HCT116 (cell line): Measurements from ENCODE around the gene HRC. TPM values are rescaled to one million over a fixed set of nuclear protein-coding genes. Genes with fewer than 3 reads are reported as not detected.

Experiments used
- ATAC-seq: fragments of 200-7000 bp; cut with Tn5 transposase; 2 replicates; pipeline ENCODE4 v1.9.1; 2020; ENCODE audit warnings: mild to moderate bottlenecking, moderate library complexity
- BruUV-seq: library from RNA; stranded (reverse); fragments of 400-500 nt; replicated peaks from 2 replicates; lab custom pipeline; 2021; lab: Mats Ljungman, UMichigan
- CTCF ChIA-PET: fragments of 300-600 bp; sonication (Branson Sonifier 250); formaldehyde crosslinking; loops from one replicate; lab custom pipeline; 2021; ENCODE audit warnings: antibody characterized with exemption; lab: Charles Lee
- POLR2A ChIA-PET: fragments of 300-600, 350-600 bp; sonication (Branson Sonifier 250); formaldehyde crosslinking; loops from one replicate; lab custom pipeline; 2021; ENCODE audit warnings: antibody characterized with exemption; lab: Charles Lee
- RAD21 ChIA-PET, 2 experiments: fragments of 300-600 bp; sonication (Branson Sonifier 250); formaldehyde crosslinking; loops; one replicate each; lab custom pipeline; 2023; ENCODE audit warnings: low total read pairs in 2 of 2; ENCODE audit not compliant: uncharacterized antibody in 2 of 2, unreplicated experiment in 2 of 2, low non-redundant PET in 1 of 2; lab: Charles Lee
- DNase-seq: peaks from one replicate; pipeline ENCODE4 v3.0.0-alpha.2; 2010; ENCODE audit warnings: low read depth, low spot score
- H2AFZ ChIP-seq: fragments of 200-600 bp; shearing (Covaris generic), sonication (generic); 2 replicates; pipeline ENCODE4 v1.6.1; 2017; ENCODE audit warnings: low read depth, mixed run types, mixed read lengths, antibody characterized with exemption, low read length; ENCODE audit not compliant: poor library complexity, severe bottlenecking
- H3K27ac ChIP-seq: 2 replicates; pipeline ENCODE4 v1.5.1; 2012; ENCODE audit warnings: low read depth, low read length
- H3K27me3 ChIP-seq: fragments of 200-600 bp; sonication (generic); 2 replicates; pipeline ENCODE4 v1.6.1; 2016; ENCODE audit warnings: mixed run types, low read length, mixed read lengths; ENCODE audit not compliant: insufficient read depth
- H3K36me3 ChIP-seq, 2 experiments: fragments of 200-500 bp in 1 of 2; fragments of 200-600 bp in 1 of 2; sonication (Bioruptor generic) in 1 of 2; sonication (generic) in 1 of 2; 2 replicates each; pipeline versions ENCODE4 v1.5.1 to v1.6.1; 2014 to 2016; ENCODE audit warnings: low read length in 2 of 2, inconsistent platforms in 1 of 2, mixed read lengths in 1 of 2, mixed run types in 1 of 2; ENCODE audit not compliant: insufficient read depth in 2 of 2, control insufficient read depth in 1 of 2
- H3K4me1 ChIP-seq, 2 experiments: fragments of 200-600 bp in 1 of 2; sonication (generic) in 1 of 2; 2 replicates each; pipeline versions ENCODE4 v1.5.1 to v1.6.1; 2012 to 2017; ENCODE audit warnings: low read length in 2 of 2, inconsistent platforms in 1 of 2, mild to moderate bottlenecking in 1 of 2, mixed read lengths in 1 of 2, mixed run types in 1 of 2, moderate library complexity in 1 of 2; ENCODE audit not compliant: insufficient read depth in 2 of 2, control insufficient read depth in 1 of 2
- H3K4me2 ChIP-seq: fragments of 200-600 bp; sonication (generic); 2 replicates; pipeline ENCODE4 v1.6.1; 2017; ENCODE audit warnings: mixed run types, low read length, mixed read lengths
- H3K4me3 ChIP-seq, 2 experiments: fragments of 200-600 bp in 1 of 2; sonication (generic) in 1 of 2; replicated peaks in 1 of 2; 2 replicates each; pipeline ENCODE4 v1.5.1; 2011 to 2016; ENCODE audit warnings: low read length in 2 of 2, control low read depth in 1 of 2, low read depth in 1 of 2, mild to moderate bottlenecking in 1 of 2, mixed read lengths in 1 of 2, mixed run types in 1 of 2
- H3K79me2 ChIP-seq: fragments of 200-600 bp; sonication (generic); 2 replicates; pipeline ENCODE4 v1.6.1; 2017; ENCODE audit warnings: mild to moderate bottlenecking, mixed run types, low read length, moderate library complexity, mixed read lengths; ENCODE audit not compliant: insufficient read depth
- H3K9ac ChIP-seq: fragments of 200-600 bp; sonication (generic); 2 replicates; pipeline ENCODE4 v1.6.1; 2016; ENCODE audit warnings: low read length, mixed read lengths
- H3K9me2 ChIP-seq: fragments of 200-600 bp; sonication (generic), shearing (Covaris generic); 2 replicates; pipeline ENCODE4 v1.6.1; 2017; ENCODE audit warnings: mixed run types, mild to moderate bottlenecking, moderate library complexity; ENCODE audit not compliant: insufficient read depth
- H3K9me3 ChIP-seq, 2 experiments: fragments of 200-500 bp in 1 of 2; fragments of 200-600 bp in 1 of 2; sonication (Bioruptor generic) in 1 of 2; sonication (generic) in 1 of 2; 2 replicates each; pipeline ENCODE4 v1.6.1; 2014 to 2017; ENCODE audit warnings: low read length in 2 of 2, mixed read lengths in 2 of 2, inconsistent platforms in 1 of 2, low read depth in 1 of 2, mild to moderate bottlenecking in 1 of 2, mixed run types in 1 of 2, moderate library complexity in 1 of 2; ENCODE audit not compliant: control insufficient read depth in 1 of 2, insufficient read depth in 1 of 2
- H4K20me1 ChIP-seq: fragments of 200-600 bp; sonication (generic), shearing (Covaris generic); 2 replicates; pipeline ENCODE4 v1.6.1; 2017; ENCODE audit warnings: mixed run types, mild to moderate bottlenecking, moderate library complexity; ENCODE audit not compliant: insufficient read depth
- EZH2phosphoT487 ChIP-seq: fragments of 200-600 bp; IDR thresholded peaks from 2 replicates; pipeline ENCODE4 v1.6.1; 2018; ENCODE audit warnings: antibody characterized with exemption, borderline replicate concordance
- JUND ChIP-seq: IDR thresholded peaks from 2 replicates; pipeline ENCODE4 v1.6.1; 2012
- POLR2AphosphoS5 ChIP-seq: IDR thresholded peaks from 2 replicates; pipeline ENCODE4 v1.6.1; 2011; ENCODE audit warnings: mild to moderate bottlenecking, low read depth, low read length, moderate library complexity
- RAD21 ChIP-seq: IDR thresholded peaks from 2 replicates; pipeline ENCODE4 v1.6.1; 2012; ENCODE audit warnings: low read depth, mild to moderate bottlenecking
- intact Hi-C: fragments of 100-400 bp; cut with micrococcal nuclease; formaldehyde crosslinking; loops from 2 replicates; pipeline ENCODE4 v1.10.0; 2022
- total RNA-seq: library from RNA; stranded (reverse); gene quantifications from one replicate; pipeline ENCODE4 v1.2.1, GENCODE V29; 2021; ENCODE audit not compliant: unreplicated experiment

Gene HRC
- total RNA-seq, 1 experiment from 2014 or later = not detected

DNA sequence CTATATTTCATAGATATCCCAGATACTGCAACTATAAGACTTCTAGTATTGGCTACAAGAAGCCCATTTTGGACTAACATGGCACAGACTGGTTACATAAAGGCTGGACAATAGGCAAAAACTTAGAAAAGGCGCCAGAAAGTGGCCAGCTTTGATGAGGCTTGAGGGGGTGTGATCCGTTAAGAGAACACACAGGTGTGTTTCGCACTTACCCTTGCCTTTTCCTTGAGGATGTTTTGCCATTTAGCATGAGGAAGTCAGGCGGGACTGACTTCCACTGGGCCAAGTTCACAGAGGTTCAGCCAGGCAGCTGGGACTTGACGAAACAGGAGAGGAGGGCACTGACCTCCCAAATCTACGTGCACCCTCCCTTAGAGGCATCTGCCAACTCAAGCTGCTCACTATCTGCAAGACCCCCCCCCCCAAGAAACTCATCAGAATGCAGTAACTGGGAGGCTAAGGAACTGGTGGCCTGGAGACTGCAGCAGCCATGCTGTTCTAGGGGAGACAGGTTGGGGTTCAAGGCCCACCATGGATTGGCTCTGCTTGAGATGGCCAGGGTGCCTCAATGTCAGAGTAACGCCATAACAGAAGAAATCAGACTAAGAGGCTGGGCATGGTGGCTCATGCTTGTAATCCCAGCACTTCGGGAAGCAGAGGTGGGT is 45.5 kb downstream of the HRC start:
- no peaks in the 10 kb centered on the region for H3K9me2 ChIP-seq
- peaks cover 5 to 18% of the 10 kb centered on the region in 2 experiments; a peak in 3 of 4 replicates for H3K4me1 ChIP-seq
- peaks cover 10% of the 10 kb centered on the region; the same call in 1 of the 2 replicates for H3K79me2 ChIP-seq
- H3K27me3 ChIP-seq = no peaks in the 10 kb centered on the region
- H3K4me2 ChIP-seq = no peak overlapping the region
- H3K9me3 ChIP-seq = no peaks in the 10 kb centered on the region
- CTCF ChIA-PET = interaction anchor here (1.1 kb wide), 1 partner anchor 12 kb away, joined by 7 read pairs; no protein-coding TSS in a partner anchor
- RAD21 ChIA-PET = no interaction called here
- ATAC-seq = no peak
- TF ChIP-seq JUND = no peak
- H3K9ac ChIP-seq = no peak overlapping the region
- no peak overlapping the region for H3K4me3 ChIP-seq
- POLR2A ChIA-PET = no interaction called here
- DNase-seq = no peak
- no peaks in the 10 kb centered on the region for H4K20me1 ChIP-seq
- intact Hi-C loops = no loop called here
- H3K36me3 ChIP-seq = peaks cover 31 to 35% of the 10 kb centered on the region in 2 experiments
- BruUV-seq = no TSS peak
- H2AFZ ChIP-seq = no peak overlapping the region
- no peak overlapping the region for H3K27ac ChIP-seq

DNA sequence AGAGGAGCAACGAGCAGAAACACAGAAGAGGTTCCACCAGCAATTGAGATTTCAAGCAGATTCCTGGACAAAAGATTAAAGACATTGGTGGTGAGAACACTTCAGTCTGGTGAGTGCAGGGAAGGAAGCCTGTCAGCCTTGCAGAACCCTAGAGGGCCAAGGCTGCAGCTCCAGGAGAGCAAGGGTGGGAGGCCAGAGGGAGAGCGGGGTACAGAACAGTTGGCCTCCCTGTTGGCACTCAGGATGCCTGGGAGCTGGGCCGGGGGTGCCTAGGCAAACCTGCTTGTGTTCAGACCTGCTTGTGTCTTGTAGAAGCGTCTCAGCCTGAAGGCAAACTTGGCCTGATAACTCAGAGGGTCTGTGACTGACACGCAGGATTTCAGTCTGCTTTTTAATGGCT is 46.1 kb downstream of the HRC start:
- H4K20me1 ChIP-seq = no peaks in the 10 kb centered on the region
- H3K27me3 ChIP-seq = no peaks in the 10 kb centered on the region
- H3K4me3 ChIP-seq = no peak overlapping the region
- H3K4me2 ChIP-seq = no peak overlapping the region
- no peaks in the 10 kb centered on the region for H3K9me2 ChIP-seq
- peaks cover 31 to 42% of the 10 kb centered on the region in 2 experiments for H3K36me3 ChIP-seq
- H3K9me3 ChIP-seq = no peaks in the 10 kb centered on the region
- no peak overlapping the region for H3K9ac ChIP-seq
- DNase-seq = no peak
- H3K4me1 ChIP-seq = peaks cover 5 to 17% of the 10 kb centered on the region in 2 experiments; a peak in 3 of 4 replicates
- intact Hi-C loops = no loop called here
- no peak for ATAC-seq
- RAD21 ChIA-PET = no interaction called here
- H3K27ac ChIP-seq = no peak overlapping the region
- TF ChIP-seq EZH2phosphoT487 (no peak), POLR2AphosphoS5 (0 out of 2 replicates have a peak, but pooled peaks have one; percentile 16), RAD21 (no peak)
- POLR2A ChIA-PET = no interaction called here
- CTCF ChIA-PET = interaction anchor here (1.1 kb wide), 1 partner anchor 11 kb away, joined by 7 read pairs; no protein-coding TSS in a partner anchor
- H3K79me2 ChIP-seq = peaks cover 16% of the 10 kb centered on the region; the same call in 1 of the 2 replicates
- BruUV-seq = no TSS peak
- H2AFZ ChIP-seq = no peak overlapping the region
